ENCODE results near the gene DAZAP1. TPM values are rescaled to one million over a fixed set of nuclear protein-coding genes. Genes with fewer than 3 reads are reported as not detected.
A peak's percentile ranks its signal among the peaks of the same experiment; 100 is the strongest.

The DAZAP1 gene
- total RNA-seq, 2 donors from 2014 or later: 34.9 to 76.9 TPM

- ATAC-seq (ENCODE audit: insufficient number of reproducible peaks, low FRiP score, low read depth): no peak
- no peaks in the 10 kb centered on the region for H3K9me3 ChIP-seq
- H3K4me3 ChIP-seq: no peak overlapping the region
- no peaks in the 10 kb centered on the region for H3K36me3 ChIP-seq
- H3K4me1 ChIP-seq (ENCODE audit: control insufficient read depth in 1 of 2, low read depth in 2 of 2): peaks cover 10 to 36% of the 10 kb centered on the region in 2 donors
- H3K27me3 ChIP-seq (replicated peaks; ENCODE audit: insufficient read depth): peaks cover 6% of the 10 kb centered on the region
- no peak for TF ChIP-seq CTCF (IDR thresholded peaks at IDR 0.05)
- H3K27ac ChIP-seq: no peak overlapping the region
- DNase-seq (ENCODE audit: low spot score): peak; percentile 14
These were observed 48.1 kb downstream of the DAZAP1 start for GRCh38 chr19:1455336-1456120.

GRCh38 chr19:1456121-1456900 lies 48.9 kb downstream of the DAZAP1 start:
- no peaks in the 10 kb centered on the region for H3K9me3 ChIP-seq
- H3K27ac ChIP-seq: no peak overlapping the region
- TF ChIP-seq CTCF (IDR thresholded peaks at IDR 0.05): no peak
- H3K4me1 ChIP-seq (ENCODE audit: control insufficient read depth in 1 of 2, low read depth in 2 of 2): peaks cover 10 to 36% of the 10 kb centered on the region in 2 donors
- H3K27me3 ChIP-seq (replicated peaks; ENCODE audit: insufficient read depth): no peaks in the 10 kb centered on the region
- no peak overlapping the region for H3K4me3 ChIP-seq
- DNase-seq (ENCODE audit: low spot score) (no peak), ATAC-seq (ENCODE audit: insufficient number of reproducible peaks, low FRiP score, low read depth) (no peak)
- peaks cover 5% of the 10 kb centered on the region for H3K36me3 ChIP-seq

GRCh38 chr19:1457031-1457739 lies 49.8 kb downstream of the DAZAP1 start:
- Histone ChIP-seq H3K4me1 (ENCODE audit: control insufficient read depth in 1 of 2, low read depth in 2 of 2) (peaks cover 10 to 35% of the 10 kb centered on the region in 2 donors), H3K27me3 (replicated peaks; ENCODE audit: insufficient read depth) (no peaks in the 10 kb centered on the region), H3K4me3 (no peak overlapping the region), H3K36me3 (peaks cover 5% of the 10 kb centered on the region), H3K9me3 (no peaks in the 10 kb centered on the region), H3K27ac (no peak overlapping the region)
- TF ChIP-seq CTCF (IDR thresholded peaks at IDR 0.05): no peak
- no peak for ATAC-seq (ENCODE audit: insufficient number of reproducible peaks, low FRiP score, low read depth)
- no peak for DNase-seq (ENCODE audit: low spot score)

- Histone ChIP-seq H3K27me3 (replicated peaks; ENCODE audit: insufficient read depth) (no peaks in the 10 kb centered on the region), H3K9me3 (no peaks in the 10 kb centered on the region), H3K4me3 (no peak overlapping the region), H3K27ac (no peak overlapping the region), H3K4me1 (ENCODE audit: control insufficient read depth in 1 of 2, low read depth in 2 of 2) (peaks cover 9 to 28% of the 10 kb centered on the region in 2 donors), H3K36me3 (peaks cover 5% of the 10 kb centered on the region)
- DNase-seq (ENCODE audit: low spot score) (no peak), ATAC-seq (ENCODE audit: insufficient number of reproducible peaks, low FRiP score, low read depth) (no peak)
- no peak for TF ChIP-seq CTCF (IDR thresholded peaks at IDR 0.05)
These were observed 50.5 kb downstream of the DAZAP1 start for GRCh38 chr19:1457892-1458291.

- Histone ChIP-seq H3K4me1 (ENCODE audit: control insufficient read depth in 1 of 2, low read depth in 2 of 2) (peaks cover 0 to 17% of the 10 kb centered on the region in 2 donors), H3K36me3 (peaks cover 5% of the 10 kb centered on the region), H3K9me3 (no peaks in the 10 kb centered on the region), H3K27me3 (replicated peaks; ENCODE audit: insufficient read depth) (no peaks in the 10 kb centered on the region), H3K4me3 (no peak overlapping the region), H3K27ac (no peak overlapping the region)
- TF ChIP-seq CTCF (IDR thresholded peaks at IDR 0.05): no peak
- DNase-seq (ENCODE audit: low spot score): no peak
- ATAC-seq (ENCODE audit: insufficient number of reproducible peaks, low FRiP score, low read depth): no peak
These were observed 52.1 kb downstream of the DAZAP1 start for GRCh38 chr19:1459479-1459878.

All from thoracic aorta (tissue), 2 donors.